ENCODE measurements around the gene CRTC3. TPM values are rescaled to one million over a fixed set of nuclear protein-coding genes. Genes with fewer than 3 reads are reported as not detected.

The CRTC3 gene
- total RNA-seq, 6 experiments from 2014 or later: 8.4 to 16.2 (median 11.3) TPM

GRCh38 chr15:90643301-90643632, 113.5 kb downstream of the CRTC3 start:
- intact Hi-C loops (cut with DNase I): loop anchor here in 1 of 2 donors (10.0 kb wide), 1 partner anchor 272 kb away; no protein-coding TSS in a partner anchor
- Histone ChIP-seq H3K4me3 (no peak overlapping the region), H3K27me3 (no peaks in the 10 kb centered on the region), H3K27ac (no peak overlapping the region), H3K9me3 (no peaks in the 10 kb centered on the region), H3K36me3 (peaks cover 0 to 42% (median 13%) of the 10 kb centered on the region in 4 donors), H3K4me1 (no peaks in the 10 kb centered on the region)
- ATAC-seq (no peak), DNase-seq (no peak)
- WGBS (ENCODE audit: insufficient coverage, low coverage, low lambda C conversion rate, missing lambda C conversion rate): 93% methylated on average over 6 of the region's 7 CpGs
- TF ChIP-seq POLR2A (IDR thresholded peaks at IDR 0.05): no peak
- no peak for TF ChIP-seq CTCF (IDR thresholded peaks at IDR 0.05)

- ATAC-seq (no peak), DNase-seq (no peak)
- TF ChIP-seq POLR2A (IDR thresholded peaks at IDR 0.05) (no peak), CTCF (IDR thresholded peaks at IDR 0.05) (no peak)
- no peak overlapping the region for H3K4me3 ChIP-seq
- H3K27me3 ChIP-seq: no peaks in the 10 kb centered on the region
- no peak overlapping the region for H3K27ac ChIP-seq
- H3K36me3 ChIP-seq: peaks cover 0 to 33% (median 13%) of the 10 kb centered on the region in 4 donors
- intact Hi-C loops (cut with DNase I): loop anchor here in 1 of 2 donors (10.0 kb wide), 1 partner anchor 270 kb away; no protein-coding TSS in a partner anchor
- WGBS (ENCODE audit: insufficient coverage, low coverage, low lambda C conversion rate, missing lambda C conversion rate): 88% methylated on average over 5 of the region's 8 CpGs
- H3K9me3 ChIP-seq: no peaks in the 10 kb centered on the region
- no peaks in the 10 kb centered on the region for H3K4me1 ChIP-seq
These were observed 114.8 kb downstream of the CRTC3 start for GRCh38 chr15:90644526-90644925.

- intact Hi-C loops (cut with DNase I): loop anchor here (5.0 to 10.0 kb wide), 2 partner anchors 242 to 270 kb away; no protein-coding TSS in a partner anchor
- Histone ChIP-seq H3K9me3 (no peaks in the 10 kb centered on the region), H3K27ac (no peak overlapping the region), H3K4me1 (no peaks in the 10 kb centered on the region), H3K36me3 (peaks cover 0 to 31% (median 13%) of the 10 kb centered on the region in 4 donors), H3K27me3 (no peaks in the 10 kb centered on the region), H3K4me3 (no peak overlapping the region)
- no peak for DNase-seq
- WGBS (ENCODE audit: insufficient coverage, low coverage, low lambda C conversion rate, missing lambda C conversion rate): 93% methylated on average over 2 of the region's 9 CpGs
- ATAC-seq: no peak
- TF ChIP-seq POLR2A (IDR thresholded peaks at IDR 0.05): no peak
- TF ChIP-seq CTCF (IDR thresholded peaks at IDR 0.05): no peak
These were observed 115.4 kb downstream of the CRTC3 start for GRCh38 chr15:90644952-90645725.

- DNase-seq: no peak
- Histone ChIP-seq H3K4me1 (no peaks in the 10 kb centered on the region), H3K9me3 (no peaks in the 10 kb centered on the region), H3K36me3 (peaks cover 0 to 22% (median 10%) of the 10 kb centered on the region in 4 donors), H3K4me3 (no peak overlapping the region), H3K27me3 (no peaks in the 10 kb centered on the region), H3K27ac (no peak overlapping the region)
- WGBS (ENCODE audit: insufficient coverage, low coverage, low lambda C conversion rate, missing lambda C conversion rate): 70% methylated on average over 13 of the region's 23 CpGs
- TF ChIP-seq POLR2A (IDR thresholded peaks at IDR 0.05) (no peak), CTCF (IDR thresholded peaks at IDR 0.05) (no peak)
- intact Hi-C loops (cut with DNase I): loop anchor here (5.0 to 10.0 kb wide), 2 partner anchors 241 to 269 kb away; no protein-coding TSS in a partner anchor
- ATAC-seq: peak in 1 of 4 donors; percentile 13
These were observed 116.3 kb downstream of the CRTC3 start for GRCh38 chr15:90645873-90646575.
